Sigmoid colon (tissue), 7 donors: Measurements from ENCODE around the gene HOXC9. TPM values are rescaled to one million over a fixed set of nuclear protein-coding genes. Genes with fewer than 3 reads are reported as not detected.
A peak's percentile ranks its signal among the peaks of the same experiment; 100 is the strongest.

Experiments used
- DNase-seq: peaks from one replicate; pipeline ENCODE4 v3.0.0-alpha.2; 2019
- H3K27ac ChIP-seq, 4 donors: fragments of 200-600 bp; sonication (generic); one replicate each; pipeline ENCODE4 v1.5.1; 2016 to 2019; ENCODE audit warnings: mild to moderate bottlenecking in 1 of 4
- H3K27me3 ChIP-seq, 3 donors: fragments of 200-600 bp; sonication (generic); one replicate each; pipeline ENCODE4 v1.5.1; 2019; ENCODE audit warnings: mild to moderate bottlenecking in 1 of 3
- H3K36me3 ChIP-seq, 4 donors: fragments of 200-600 bp; sonication (generic); one replicate each; pipeline ENCODE4 v1.5.1; 2016 to 2019
- H3K4me1 ChIP-seq, 4 donors: fragments of 200-600 bp; sonication (generic); one replicate each; pipeline ENCODE4 v1.5.1; 2017 to 2019
- H3K4me3 ChIP-seq, 4 donors: fragments of 200-600 bp; sonication (generic); one replicate each; pipeline ENCODE4 v1.5.1; 2017 to 2019; ENCODE audit warnings: mild to moderate bottlenecking in 2 of 4, moderate library complexity in 1 of 4
- H3K9me3 ChIP-seq, 4 donors: fragments of 200-600 bp in 3 of 4; sonication (generic) in 3 of 4; one replicate each; pipeline versions ENCODE4 v1.5.1 to v1.6.1; 2013 to 2019
- EP300 ChIP-seq, 4 donors: sonication (generic); formaldehyde crosslinking; IDR thresholded peaks; one replicate each; pipeline ENCODE4 v1.6.1; 2017; ENCODE audit warnings: antibody characterized with exemption in 4 of 4
- POLR2A ChIP-seq, 2 donors: fragments of 450-650 bp; IDR thresholded peaks; one replicate each; pipeline ENCODE4 v1.6.1; 2016; ENCODE audit warnings: antibody characterized with exemption in 2 of 2, mild to moderate bottlenecking in 2 of 2, moderate library complexity in 2 of 2
- POLR2AphosphoS5 ChIP-seq, 4 donors: sonication (generic); formaldehyde crosslinking; IDR thresholded peaks; one replicate each; pipeline ENCODE4 v1.6.1; 2017; ENCODE audit warnings: antibody characterized with exemption in 4 of 4
- WGBS, 2 donors: extraction: QIAGEN DNeasy Blood & Tissue Kit; methylation state at CpG; one replicate each; pipeline ENCODE4 v1.1.7; 2013; 5-methylcytosine and 5-hydroxymethylcytosine counted together
- intact Hi-C: fragments of 100-400 bp; cut with DNase I; formaldehyde crosslinking; loops from one replicate; pipeline ENCODE4 v1.15.1; 2023
- polyA plus RNA-seq, 3 donors: library from polyadenylated mRNA; stranded (reverse); fragments of 200-250 nt; gene quantifications; one replicate each; pipeline ENCODE4 v1.2.3, GENCODE V29; 2013
- total RNA-seq, 4 donors: library from RNA; depleted of rRNA; stranded (reverse); fragments of >200 nt; gene quantifications; one replicate each; pipeline ENCODE4 v1.1.0, GENCODE V29; 2016
- TF ChIP-seq, protein P1 (sequence below), 4 experiments: fragments of 450-650 bp in 3 of 4; fragments of 200-600 bp in 1 of 4; IDR thresholded peaks; one replicate each; pipeline ENCODE4 v1.5.1; 2016 to 2019; ENCODE audit warnings: antibody characterized with exemption in 4 of 4, mild to moderate bottlenecking in 3 of 4, moderate library complexity in 2 of 4
- donor health status: healthy with polysubstance abuse.
- donor health status: Bipolar disorder and iron deficiency.
- donor health status: healthy.

Gene HOXC9
- total and polyA plus RNA-seq, 7 donors: 0.04 TPM; not detected in 6

DNA sequence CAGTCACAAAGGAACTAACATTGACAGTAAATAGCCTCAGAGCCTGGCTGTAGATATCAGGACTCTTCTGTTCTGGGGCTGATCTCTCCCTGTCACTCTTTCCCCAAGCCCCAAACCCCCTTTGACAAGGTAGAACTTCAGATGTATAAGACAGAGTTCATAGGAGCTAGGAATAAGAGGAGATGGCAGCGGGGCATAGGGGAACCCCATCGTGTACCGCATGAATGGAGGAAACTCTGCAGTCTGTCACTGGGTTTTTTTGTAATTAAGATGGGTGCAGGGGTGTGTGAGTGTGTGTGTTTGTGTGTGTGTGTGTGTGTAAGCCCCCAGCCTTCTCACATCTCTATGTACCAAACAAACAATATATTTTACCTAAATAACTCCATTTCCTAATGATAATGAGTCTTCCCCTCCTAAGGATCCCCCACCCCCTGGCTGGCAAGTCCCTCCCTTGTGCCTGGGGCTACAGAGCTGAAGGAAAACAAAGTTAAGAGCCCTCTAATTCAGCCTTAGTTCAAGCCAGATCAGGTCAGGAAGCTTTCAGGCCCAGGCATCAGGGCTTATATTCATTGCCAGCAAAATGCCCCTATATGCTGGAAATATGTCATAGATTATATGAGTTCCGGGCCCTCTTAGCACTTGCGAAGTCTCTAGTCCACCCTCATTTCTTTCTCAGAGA lies 44.6 kb downstream of the HOXC9 start:
- Histone ChIP-seq H3K4me3 (no peak overlapping the region), H3K27me3 (peaks cover 51 to 99% (median 98%) of the 10 kb centered on the region in 3 donors)

DNA sequence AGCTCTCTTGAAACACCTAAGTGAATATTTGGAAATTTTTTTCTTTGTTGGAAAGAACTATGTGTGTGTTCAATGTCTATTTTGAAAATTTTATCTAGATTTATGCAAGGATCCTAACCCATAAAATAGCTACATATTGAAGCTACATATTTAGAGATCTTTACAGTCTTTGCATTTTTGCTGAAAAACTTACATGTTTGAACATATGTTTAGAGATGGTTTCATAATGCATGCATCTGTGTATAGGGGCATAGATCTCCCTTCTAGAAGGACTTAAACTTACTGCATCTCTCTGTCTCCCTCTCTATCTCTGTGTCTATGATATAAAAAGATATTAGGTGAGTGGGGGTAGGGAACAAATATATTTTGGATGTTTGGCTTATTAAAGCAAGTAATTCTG lies 45.4 kb downstream of the HOXC9 start:
- H3K27ac ChIP-seq: no peak overlapping the region
- H3K9me3 ChIP-seq: no peaks in the 10 kb centered on the region
- peaks cover 57 to 99% (median 98%) of the 10 kb centered on the region in 3 donors for H3K27me3 ChIP-seq
- H3K4me1 ChIP-seq: peaks cover 0 to 12% (median 10%) of the 10 kb centered on the region in 4 donors
- no peak for DNase-seq
- TF ChIP-seq, protein P1, sequence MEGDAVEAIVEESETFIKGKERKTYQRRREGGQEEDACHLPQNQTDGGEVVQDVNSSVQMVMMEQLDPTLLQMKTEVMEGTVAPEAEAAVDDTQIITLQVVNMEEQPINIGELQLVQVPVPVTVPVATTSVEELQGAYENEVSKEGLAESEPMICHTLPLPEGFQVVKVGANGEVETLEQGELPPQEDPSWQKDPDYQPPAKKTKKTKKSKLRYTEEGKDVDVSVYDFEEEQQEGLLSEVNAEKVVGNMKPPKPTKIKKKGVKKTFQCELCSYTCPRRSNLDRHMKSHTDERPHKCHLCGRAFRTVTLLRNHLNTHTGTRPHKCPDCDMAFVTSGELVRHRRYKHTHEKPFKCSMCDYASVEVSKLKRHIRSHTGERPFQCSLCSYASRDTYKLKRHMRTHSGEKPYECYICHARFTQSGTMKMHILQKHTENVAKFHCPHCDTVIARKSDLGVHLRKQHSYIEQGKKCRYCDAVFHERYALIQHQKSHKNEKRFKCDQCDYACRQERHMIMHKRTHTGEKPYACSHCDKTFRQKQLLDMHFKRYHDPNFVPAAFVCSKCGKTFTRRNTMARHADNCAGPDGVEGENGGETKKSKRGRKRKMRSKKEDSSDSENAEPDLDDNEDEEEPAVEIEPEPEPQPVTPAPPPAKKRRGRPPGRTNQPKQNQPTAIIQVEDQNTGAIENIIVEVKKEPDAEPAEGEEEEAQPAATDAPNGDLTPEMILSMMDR (IDR thresholded peaks at IDR 0.05): no peak
- TF ChIP-seq POLR2A (IDR thresholded peaks at IDR 0.05): no peak
- TF ChIP-seq EP300 (IDR thresholded peaks at IDR 0.05): no peak
- TF ChIP-seq POLR2AphosphoS5 (IDR thresholded peaks at IDR 0.05): no peak
- intact Hi-C loops: loop anchor here (1.0 kb wide), 1 partner anchor 16 kb away; no protein-coding TSS in a partner anchor
- no peak overlapping the region for H3K4me3 ChIP-seq
- no peaks in the 10 kb centered on the region for H3K36me3 ChIP-seq

More for the DNA sequence above, 44.6 kb downstream of the HOXC9 start:
- TF ChIP-seq, protein P1 (IDR thresholded peaks at IDR 0.05): no peak
- no peak for TF ChIP-seq EP300 (IDR thresholded peaks at IDR 0.05)
- TF ChIP-seq POLR2A (IDR thresholded peaks at IDR 0.05): no peak
- no peak for TF ChIP-seq POLR2AphosphoS5 (IDR thresholded peaks at IDR 0.05)
- DNase-seq: no peak
- Histone ChIP-seq H3K27ac (no peak overlapping the region), H3K4me1 (peaks cover 0 to 12% (median 10%) of the 10 kb centered on the region in 4 donors), H3K9me3 (no peaks in the 10 kb centered on the region), H3K36me3 (no peaks in the 10 kb centered on the region)
- intact Hi-C loops: loop anchor here (1.0 kb wide), 1 partner anchor 17 kb away; no protein-coding TSS in a partner anchor
- 33 to 45% methylated on average over 5 of the region's 5 CpGs for WGBS, 2 donors

DNA sequence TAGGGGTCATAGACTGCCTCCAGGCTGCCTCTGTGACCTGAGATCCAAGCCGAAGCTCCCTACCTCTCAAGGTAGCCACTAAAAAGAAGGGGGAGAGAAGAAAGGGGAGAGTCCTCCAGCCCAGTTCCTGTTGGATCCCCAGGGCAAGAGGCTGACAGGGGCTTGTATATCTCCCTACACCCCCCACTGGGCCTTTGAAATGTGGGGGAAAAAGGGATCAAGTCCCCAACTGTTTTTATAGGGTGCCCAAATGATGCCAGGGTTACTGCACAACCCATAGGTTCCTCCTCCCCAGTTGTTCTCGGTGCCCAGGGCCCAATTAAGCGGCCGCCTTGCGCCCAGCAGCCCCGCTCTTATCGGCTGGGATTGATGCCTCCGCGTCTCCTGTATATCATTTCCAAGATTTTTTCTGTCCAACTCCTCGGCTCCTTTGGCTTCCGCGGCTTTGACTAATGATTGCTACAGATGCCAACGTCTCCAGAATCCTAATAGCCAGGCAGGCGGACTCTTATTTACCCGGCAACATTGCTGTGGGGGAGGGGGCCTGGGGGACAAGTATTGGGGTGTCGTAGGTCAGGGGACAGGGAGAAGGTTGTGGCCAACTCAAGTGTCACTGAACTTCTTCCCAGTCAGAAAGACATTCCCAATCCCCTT lies 46.0 kb downstream of the HOXC9 start:
- Histone ChIP-seq H3K27me3 (peaks cover 62 to 100% (median 98%) of the 10 kb centered on the region in 3 donors), H3K9me3 (no peaks in the 10 kb centered on the region), H3K4me3 (no peak overlapping the region), H3K36me3 (no peaks in the 10 kb centered on the region), H3K4me1 (peaks cover 0 to 13% (median 11%) of the 10 kb centered on the region in 4 donors), H3K27ac (no peak overlapping the region)
- TF ChIP-seq EP300 (IDR thresholded peaks at IDR 0.05) (no peak), POLR2A (IDR thresholded peaks at IDR 0.05) (no peak), POLR2AphosphoS5 (IDR thresholded peaks at IDR 0.05) (no peak)
- TF ChIP-seq, protein P1 (IDR thresholded peaks at IDR 0.05): no peak
- DNase-seq: no peak
- 32 to 36% methylated on average over 16 of the region's 16 CpGs for WGBS, 2 donors
- intact Hi-C loops: loop anchor here (1.0 kb wide), 1 partner anchor 15 kb away; no protein-coding TSS in a partner anchor

DNA sequence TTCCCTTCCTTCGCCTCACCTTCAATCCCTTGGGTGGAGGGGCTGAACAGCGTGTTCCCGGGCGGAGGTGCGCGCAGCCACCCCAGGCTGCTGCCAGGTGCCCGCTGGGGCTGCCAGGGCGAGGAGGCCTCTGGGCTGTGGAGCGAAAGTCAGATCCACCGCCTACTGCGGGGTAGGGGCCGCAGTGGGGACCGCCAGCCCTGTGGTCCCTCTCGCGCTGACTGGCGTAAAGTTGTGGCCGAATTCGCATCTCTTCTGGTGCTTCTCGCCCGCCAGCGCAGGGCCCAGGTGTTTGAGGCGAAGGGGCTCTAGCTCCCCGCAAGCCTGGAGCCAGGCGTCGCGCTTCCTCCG lies 46.8 kb downstream of the HOXC9 start:
- TF ChIP-seq, protein P1 (IDR thresholded peaks at IDR 0.05): no peak
- Histone ChIP-seq H3K27ac (no peak overlapping the region), H3K9me3 (no peaks in the 10 kb centered on the region), H3K4me3 (peak overlapping the region in 3 of 4 donors; percentile 1 to 26 (median 24)), H3K27me3 (peaks cover 68 to 100% (median 98%) of the 10 kb centered on the region in 3 donors), H3K36me3 (no peaks in the 10 kb centered on the region), H3K4me1 (peaks cover 0 to 21% (median 17%) of the 10 kb centered on the region in 4 donors)
- intact Hi-C loops: no loop called here
- no peak for DNase-seq
- 13 to 34% methylated on average over 27 of the region's 27 CpGs for WGBS, 2 donors
